Measurements from ENCODE around the gene ANKRD11.
"Not testable (repeated sequence)": the region's sequence is repeated elsewhere in the genome, so short reads cannot be mapped to it uniquely, and the experiment has no call there.

Gene ANKRD11

GRCh38 chr16:89461890-89462289, 28.5 kb downstream of the ANKRD11 start:
- not testable (repeated sequence) for H3K9ac ChIP-seq (ENCODE audit: low read length in 2 of 2); H3K9me3 ChIP-seq (ENCODE audit: control insufficient read depth in 2 of 2, low read length in 2 of 2); H3K4me3 ChIP-seq (ENCODE audit: low read length in 2 of 2); H3K36me3 ChIP-seq (ENCODE audit: control insufficient read depth in 2 of 2, insufficient read depth in 2 of 2, low read length in 2 of 2); H3K4me1 ChIP-seq (ENCODE audit: control insufficient read depth, insufficient read depth, low read length); H3K27ac ChIP-seq (ENCODE audit: low read length); H3K27me3 ChIP-seq (ENCODE audit: control insufficient read depth in 1 of 2, insufficient read depth in 2 of 2, low read length in 2 of 2)

GRCh38 chr16:89460556-89460955, 29.8 kb downstream of the ANKRD11 start:
- no peak overlapping the region for H3K27ac ChIP-seq (ENCODE audit: low read length)
- H3K27me3 ChIP-seq (ENCODE audit: control insufficient read depth in 1 of 2, insufficient read depth in 2 of 2, low read length in 2 of 2): no peaks in the 10 kb centered on the region
- H3K4me3 ChIP-seq (ENCODE audit: low read length in 2 of 2): no peak overlapping the region
- no peak overlapping the region for H3K9ac ChIP-seq (ENCODE audit: low read length in 2 of 2)
- H3K9me3 ChIP-seq (ENCODE audit: control insufficient read depth in 2 of 2, low read length in 2 of 2): no peaks in the 10 kb centered on the region
- H3K4me1 ChIP-seq (ENCODE audit: control insufficient read depth, insufficient read depth, low read length): peaks cover 9% of the 10 kb centered on the region
- no peaks in the 10 kb centered on the region for H3K36me3 ChIP-seq (ENCODE audit: control insufficient read depth in 2 of 2, insufficient read depth in 2 of 2, low read length in 2 of 2)

DNA sequence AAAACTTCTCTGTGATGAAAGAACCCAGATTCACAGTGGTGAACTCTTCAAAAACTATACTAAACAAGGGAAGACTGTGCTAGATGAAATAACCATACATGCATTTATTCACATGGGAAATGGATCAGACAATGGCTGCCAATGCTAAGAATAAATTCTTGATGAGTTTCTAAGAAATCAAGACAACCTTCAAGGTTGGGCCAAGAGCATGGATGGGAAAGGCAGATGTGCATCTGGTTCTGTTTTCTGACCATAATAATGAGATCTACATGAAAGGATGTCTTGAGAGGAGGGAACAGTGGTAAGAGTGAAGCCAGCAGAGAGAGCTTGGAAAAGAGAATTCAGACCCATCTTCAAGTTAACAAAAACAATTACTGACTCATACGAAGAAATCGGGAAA, 31.4 kb downstream of the ANKRD11 start:
- Histone ChIP-seq H3K27ac (ENCODE audit: low read length) (no peak overlapping the region), H3K36me3 (ENCODE audit: control insufficient read depth in 2 of 2, insufficient read depth in 2 of 2, low read length in 2 of 2) (no peaks in the 10 kb centered on the region), H3K9ac (ENCODE audit: low read length in 2 of 2) (no peak overlapping the region), H3K4me1 (ENCODE audit: control insufficient read depth, insufficient read depth, low read length) (peaks cover 17% of the 10 kb centered on the region), H3K9me3 (ENCODE audit: control insufficient read depth in 2 of 2, low read length in 2 of 2) (no peaks in the 10 kb centered on the region), H3K27me3 (ENCODE audit: control insufficient read depth in 1 of 2, insufficient read depth in 2 of 2, low read length in 2 of 2) (no peaks in the 10 kb centered on the region), H3K4me3 (ENCODE audit: low read length in 2 of 2) (no peak overlapping the region)

DNA sequence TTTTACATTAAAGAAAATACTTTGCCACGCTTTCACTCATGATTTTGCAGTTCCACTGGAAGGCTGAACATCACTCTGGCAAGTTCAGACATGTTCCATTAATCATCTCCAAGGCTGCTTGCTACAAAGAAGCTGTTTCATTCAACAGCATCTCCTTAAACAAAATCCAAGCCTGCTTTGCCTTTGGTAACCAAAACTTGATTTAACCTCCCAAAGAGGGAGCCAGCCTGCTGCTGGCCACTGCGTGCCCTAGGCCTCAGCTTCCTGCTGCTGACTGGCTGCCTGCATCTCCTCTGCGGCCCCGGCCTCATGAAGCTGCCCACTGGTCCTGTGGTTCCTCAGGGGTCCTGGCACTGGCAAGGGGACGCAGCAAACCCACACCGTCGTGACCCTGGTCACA, 31.8 kb downstream of the ANKRD11 start:
- no peak overlapping the region for H3K27ac ChIP-seq (ENCODE audit: low read length)
- H3K36me3 ChIP-seq (ENCODE audit: control insufficient read depth in 2 of 2, insufficient read depth in 2 of 2, low read length in 2 of 2): no peaks in the 10 kb centered on the region
- no peaks in the 10 kb centered on the region for H3K27me3 ChIP-seq (ENCODE audit: control insufficient read depth in 1 of 2, insufficient read depth in 2 of 2, low read length in 2 of 2)
- H3K4me1 ChIP-seq (ENCODE audit: control insufficient read depth, insufficient read depth, low read length): peaks cover 21% of the 10 kb centered on the region
- H3K9ac ChIP-seq (ENCODE audit: low read length in 2 of 2): no peak overlapping the region
- H3K9me3 ChIP-seq (ENCODE audit: control insufficient read depth in 2 of 2, low read length in 2 of 2): no peaks in the 10 kb centered on the region
- H3K4me3 ChIP-seq (ENCODE audit: low read length in 2 of 2): no peak overlapping the region

DNA sequence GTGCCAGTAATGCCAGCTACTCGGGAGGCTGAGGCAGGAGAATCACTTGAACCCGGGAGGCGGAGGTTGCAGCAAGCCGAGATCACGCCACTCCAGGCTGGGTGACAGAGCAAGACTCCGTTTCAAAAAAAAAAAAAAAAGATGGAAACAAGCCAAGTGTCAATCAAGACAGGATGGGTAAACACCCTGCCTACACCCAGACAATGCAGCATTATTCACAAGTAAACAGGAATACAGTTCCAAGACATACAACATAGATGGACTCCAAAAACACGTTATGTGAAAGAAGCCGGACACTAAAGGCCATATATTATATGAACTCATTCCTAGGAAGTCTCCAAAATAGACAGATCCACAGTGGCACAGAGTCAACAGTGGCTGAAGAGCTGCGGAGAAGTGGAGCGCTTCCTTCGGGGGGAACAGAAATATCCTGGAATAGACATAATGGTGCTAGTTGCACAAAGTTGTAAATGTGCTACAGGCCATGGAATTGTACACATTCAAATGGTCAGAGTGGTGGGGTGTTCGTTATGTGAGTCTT, 33.9 kb downstream of the ANKRD11 start:
- H3K4me1 ChIP-seq (ENCODE audit: control insufficient read depth, insufficient read depth, low read length): peaks cover 21% of the 10 kb centered on the region
- H3K4me3 ChIP-seq (ENCODE audit: low read length in 2 of 2): no peak overlapping the region
- no peak overlapping the region for H3K27ac ChIP-seq (ENCODE audit: low read length)
- H3K9ac ChIP-seq (ENCODE audit: low read length in 2 of 2): no peak overlapping the region
- no peaks in the 10 kb centered on the region for H3K36me3 ChIP-seq (ENCODE audit: control insufficient read depth in 2 of 2, insufficient read depth in 2 of 2, low read length in 2 of 2)
- H3K27me3 ChIP-seq (ENCODE audit: control insufficient read depth in 1 of 2, insufficient read depth in 2 of 2, low read length in 2 of 2): no peaks in the 10 kb centered on the region
- no peaks in the 10 kb centered on the region for H3K9me3 ChIP-seq (ENCODE audit: control insufficient read depth in 2 of 2, low read length in 2 of 2)

DNA sequence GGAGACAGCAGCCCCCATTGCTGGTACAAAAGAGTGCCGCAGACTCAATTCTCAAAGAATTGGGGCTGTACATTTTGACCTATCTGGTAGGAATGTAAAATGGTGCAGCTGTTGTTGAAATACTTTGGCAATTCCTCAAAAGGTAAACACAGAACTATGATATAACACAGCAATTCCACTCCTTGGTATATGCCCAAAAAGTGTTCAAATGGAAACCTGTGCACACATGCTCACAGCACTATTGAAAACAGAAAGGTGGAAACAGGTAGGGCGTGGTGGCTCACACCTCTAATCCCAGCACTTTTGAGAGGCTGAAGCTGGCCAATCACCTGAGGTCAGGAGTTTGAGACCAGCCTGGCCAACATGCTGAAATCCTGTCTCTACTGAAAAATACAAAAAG, 34.7 kb downstream of the ANKRD11 start:
- H3K9me3 ChIP-seq (ENCODE audit: control insufficient read depth in 2 of 2, low read length in 2 of 2): no peaks in the 10 kb centered on the region
- H3K4me1 ChIP-seq (ENCODE audit: control insufficient read depth, insufficient read depth, low read length): peaks cover 21% of the 10 kb centered on the region
- H3K4me3 ChIP-seq (ENCODE audit: low read length in 2 of 2): no peak overlapping the region
- no peaks in the 10 kb centered on the region for H3K36me3 ChIP-seq (ENCODE audit: control insufficient read depth in 2 of 2, insufficient read depth in 2 of 2, low read length in 2 of 2)
- no peak overlapping the region for H3K27ac ChIP-seq (ENCODE audit: low read length)
- no peak overlapping the region for H3K9ac ChIP-seq (ENCODE audit: low read length in 2 of 2)
- no peaks in the 10 kb centered on the region for H3K27me3 ChIP-seq (ENCODE audit: control insufficient read depth in 1 of 2, insufficient read depth in 2 of 2, low read length in 2 of 2)

DNA sequence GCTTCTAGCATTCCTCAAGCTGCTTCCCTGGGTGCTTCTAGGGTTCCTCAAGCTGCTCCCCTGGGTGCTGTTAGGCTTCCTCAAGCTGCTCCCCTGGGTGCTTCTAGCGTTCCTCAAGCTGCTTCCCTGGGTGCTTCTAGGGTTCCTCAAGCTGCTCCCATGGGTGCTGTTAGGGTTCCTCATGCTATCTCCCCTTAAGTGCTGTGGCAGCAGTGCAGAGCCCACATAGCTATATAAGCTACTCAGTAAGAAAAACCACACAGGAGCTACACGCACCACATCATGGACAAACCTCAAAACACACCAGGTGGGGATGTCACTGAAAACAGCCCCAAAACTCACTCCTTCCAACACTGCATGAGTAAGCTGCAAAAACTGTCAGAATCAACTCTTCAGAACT, 35.2 kb downstream of the ANKRD11 start:
- no peak overlapping the region for H3K4me3 ChIP-seq (ENCODE audit: low read length in 2 of 2)
- H3K36me3 ChIP-seq (ENCODE audit: control insufficient read depth in 2 of 2, insufficient read depth in 2 of 2, low read length in 2 of 2): no peaks in the 10 kb centered on the region
- no peak overlapping the region for H3K27ac ChIP-seq (ENCODE audit: low read length)
- peaks cover 22% of the 10 kb centered on the region for H3K4me1 ChIP-seq (ENCODE audit: control insufficient read depth, insufficient read depth, low read length)
- no peak overlapping the region for H3K9ac ChIP-seq (ENCODE audit: low read length in 2 of 2)
- H3K27me3 ChIP-seq (ENCODE audit: control insufficient read depth in 1 of 2, insufficient read depth in 2 of 2, low read length in 2 of 2): no peaks in the 10 kb centered on the region
- no peaks in the 10 kb centered on the region for H3K9me3 ChIP-seq (ENCODE audit: control insufficient read depth in 2 of 2, low read length in 2 of 2)

DNA sequence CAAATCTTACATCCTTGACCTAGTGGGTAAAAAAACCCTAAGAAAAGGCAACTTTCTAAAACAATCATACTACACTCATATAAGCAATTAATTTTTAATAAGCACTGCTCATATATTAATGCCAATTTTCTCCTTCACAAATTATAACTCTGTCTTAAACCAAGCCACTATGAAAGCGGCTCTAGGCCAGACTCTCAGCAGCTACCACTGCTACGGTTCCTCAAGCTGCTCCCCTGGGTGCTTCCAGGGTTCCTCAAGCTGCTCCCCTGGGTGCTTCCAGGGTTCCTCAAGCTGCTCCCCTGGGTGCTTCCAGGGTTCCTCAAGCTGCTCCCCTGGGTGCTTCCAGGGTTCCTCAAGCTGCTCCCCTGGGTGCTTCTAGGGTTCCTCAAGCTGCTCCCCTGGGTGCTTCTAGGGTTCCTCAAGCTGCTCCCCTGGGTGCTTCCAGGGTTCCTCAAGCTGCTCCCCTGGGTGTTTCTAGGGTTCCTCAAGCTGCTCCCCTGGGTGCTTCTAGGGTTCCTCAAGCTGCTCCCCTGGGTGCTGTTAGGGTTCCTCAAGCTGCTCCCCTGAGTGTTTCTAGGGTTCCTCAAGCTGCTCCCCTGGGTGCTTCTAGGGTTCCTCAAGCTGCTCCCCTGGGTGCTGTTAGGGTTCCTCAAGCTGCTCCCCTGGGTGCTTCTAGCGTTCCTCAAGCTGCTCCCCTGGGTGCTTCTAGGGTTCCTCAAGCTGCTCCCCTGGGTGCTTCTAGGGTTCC, 35.8 kb downstream of the ANKRD11 start:
- H3K9ac ChIP-seq (ENCODE audit: low read length in 2 of 2); H3K9me3 ChIP-seq (ENCODE audit: control insufficient read depth in 2 of 2, low read length in 2 of 2); H3K27me3 ChIP-seq (ENCODE audit: control insufficient read depth in 1 of 2, insufficient read depth in 2 of 2, low read length in 2 of 2); H3K36me3 ChIP-seq (ENCODE audit: control insufficient read depth in 2 of 2, insufficient read depth in 2 of 2, low read length in 2 of 2); H3K4me3 ChIP-seq (ENCODE audit: low read length in 2 of 2); H3K27ac ChIP-seq (ENCODE audit: low read length): not testable (repeated sequence)
- H3K4me1 ChIP-seq (ENCODE audit: control insufficient read depth, insufficient read depth, low read length): peaks cover 25% of the 10 kb centered on the region

- no peak overlapping the region for H3K27ac ChIP-seq (ENCODE audit: low read length)
These were observed 36.6 kb downstream of the ANKRD11 start for GRCh38 chr16:89453501-89454321.

GRCh38 chr16:89452925-89453324, 37.4 kb downstream of the ANKRD11 start:
- Histone ChIP-seq H3K4me3 (ENCODE audit: low read length in 2 of 2) (no peak overlapping the region), H3K9ac (ENCODE audit: low read length in 2 of 2) (no peak overlapping the region), H3K27me3 (ENCODE audit: control insufficient read depth in 1 of 2, insufficient read depth in 2 of 2, low read length in 2 of 2) (no peaks in the 10 kb centered on the region), H3K4me1 (ENCODE audit: control insufficient read depth, insufficient read depth, low read length) (peaks cover 20% of the 10 kb centered on the region), H3K9me3 (ENCODE audit: control insufficient read depth in 2 of 2, low read length in 2 of 2) (no peaks in the 10 kb centered on the region), H3K27ac (ENCODE audit: low read length) (no peak overlapping the region), H3K36me3 (ENCODE audit: control insufficient read depth in 2 of 2, insufficient read depth in 2 of 2, low read length in 2 of 2) (no peaks in the 10 kb centered on the region)

More at GRCh38 chr16:89453501-89454321, 36.6 kb downstream of the ANKRD11 start:
- Histone ChIP-seq H3K9ac (ENCODE audit: low read length in 2 of 2) (no peak overlapping the region), H3K27me3 (ENCODE audit: control insufficient read depth in 1 of 2, insufficient read depth in 2 of 2, low read length in 2 of 2) (no peaks in the 10 kb centered on the region), H3K4me1 (ENCODE audit: control insufficient read depth, insufficient read depth, low read length) (peaks cover 23% of the 10 kb centered on the region), H3K4me3 (ENCODE audit: low read length in 2 of 2) (no peak overlapping the region), H3K36me3 (ENCODE audit: control insufficient read depth in 2 of 2, insufficient read depth in 2 of 2, low read length in 2 of 2) (no peaks in the 10 kb centered on the region), H3K9me3 (ENCODE audit: control insufficient read depth in 2 of 2, low read length in 2 of 2) (no peaks in the 10 kb centered on the region)

GRCh38 chr16:89452241-89452640, 38.1 kb downstream of the ANKRD11 start:
- H3K9ac ChIP-seq (ENCODE audit: low read length in 2 of 2): no peak overlapping the region
- H3K4me1 ChIP-seq (ENCODE audit: control insufficient read depth, insufficient read depth, low read length): peaks cover 24% of the 10 kb centered on the region
- H3K27ac ChIP-seq (ENCODE audit: low read length): no peak overlapping the region
- H3K36me3 ChIP-seq (ENCODE audit: control insufficient read depth in 2 of 2, insufficient read depth in 2 of 2, low read length in 2 of 2): no peaks in the 10 kb centered on the region
- no peak overlapping the region for H3K4me3 ChIP-seq (ENCODE audit: low read length in 2 of 2)
- no peaks in the 10 kb centered on the region for H3K27me3 ChIP-seq (ENCODE audit: control insufficient read depth in 1 of 2, insufficient read depth in 2 of 2, low read length in 2 of 2)
- H3K9me3 ChIP-seq (ENCODE audit: control insufficient read depth in 2 of 2, low read length in 2 of 2): no peaks in the 10 kb centered on the region
